Measurements from ENCODE around the gene ANTXR2. TPM values are rescaled to one million over a fixed set of nuclear protein-coding genes. Genes with fewer than 3 reads are reported as not detected.

Gene ANTXR2
- total RNA-seq, 1 donor from 2014 or later: 16.8 TPM

GRCh38 chr4:80062527-80062926, 10.5 kb downstream of the ANTXR2 start:
- peaks cover 6 to 14% of the 10 kb centered on the region in 2 donors for H3K36me3 ChIP-seq
- H3K27me3 ChIP-seq: no peaks in the 10 kb centered on the region
- H3K27ac ChIP-seq: no peak overlapping the region
- no peaks in the 10 kb centered on the region for H3K9me3 ChIP-seq
- intact Hi-C loops (cut with DNase I): no loop called here
- DNase-seq (ENCODE audit: low spot score in 2 of 2): no peak
- H3K4me1 ChIP-seq: no peaks in the 10 kb centered on the region
- TF ChIP-seq, protein P1, sequence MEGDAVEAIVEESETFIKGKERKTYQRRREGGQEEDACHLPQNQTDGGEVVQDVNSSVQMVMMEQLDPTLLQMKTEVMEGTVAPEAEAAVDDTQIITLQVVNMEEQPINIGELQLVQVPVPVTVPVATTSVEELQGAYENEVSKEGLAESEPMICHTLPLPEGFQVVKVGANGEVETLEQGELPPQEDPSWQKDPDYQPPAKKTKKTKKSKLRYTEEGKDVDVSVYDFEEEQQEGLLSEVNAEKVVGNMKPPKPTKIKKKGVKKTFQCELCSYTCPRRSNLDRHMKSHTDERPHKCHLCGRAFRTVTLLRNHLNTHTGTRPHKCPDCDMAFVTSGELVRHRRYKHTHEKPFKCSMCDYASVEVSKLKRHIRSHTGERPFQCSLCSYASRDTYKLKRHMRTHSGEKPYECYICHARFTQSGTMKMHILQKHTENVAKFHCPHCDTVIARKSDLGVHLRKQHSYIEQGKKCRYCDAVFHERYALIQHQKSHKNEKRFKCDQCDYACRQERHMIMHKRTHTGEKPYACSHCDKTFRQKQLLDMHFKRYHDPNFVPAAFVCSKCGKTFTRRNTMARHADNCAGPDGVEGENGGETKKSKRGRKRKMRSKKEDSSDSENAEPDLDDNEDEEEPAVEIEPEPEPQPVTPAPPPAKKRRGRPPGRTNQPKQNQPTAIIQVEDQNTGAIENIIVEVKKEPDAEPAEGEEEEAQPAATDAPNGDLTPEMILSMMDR (IDR thresholded peaks at IDR 0.05): no peak
- no peak overlapping the region for H3K4me3 ChIP-seq

DNA sequence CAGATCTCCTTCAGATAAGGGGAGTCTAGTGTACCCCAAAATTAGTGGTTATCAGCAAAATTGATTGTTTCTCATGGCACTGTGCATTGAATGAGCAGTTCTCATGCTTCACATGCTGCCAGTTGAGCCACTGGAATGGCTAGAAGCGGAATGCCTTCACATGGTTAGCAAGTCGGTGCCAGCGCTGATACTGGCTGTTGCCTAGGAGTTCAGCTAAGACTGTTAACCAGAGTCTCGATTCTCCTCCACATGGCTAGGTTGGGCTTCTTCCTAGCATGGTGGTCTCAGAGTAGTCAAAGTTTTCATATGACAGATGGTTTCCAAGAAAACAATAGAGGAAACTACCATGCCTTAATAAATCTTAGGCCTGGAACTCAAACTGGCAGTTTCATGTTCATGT, 12.2 kb downstream of the ANTXR2 start:
- H3K4me1 ChIP-seq: no peaks in the 10 kb centered on the region

GRCh38 chr4:80058740-80059139, 14.3 kb downstream of the ANTXR2 start:
- TF ChIP-seq, protein P1 (IDR thresholded peaks at IDR 0.05): no peak
- intact Hi-C loops (cut with DNase I): no loop called here
- Histone ChIP-seq H3K4me3 (no peak overlapping the region), H3K27me3 (no peaks in the 10 kb centered on the region), H3K9me3 (no peaks in the 10 kb centered on the region), H3K27ac (no peak overlapping the region), H3K4me1 (no peaks in the 10 kb centered on the region), H3K36me3 (peaks cover 4 to 5% of the 10 kb centered on the region in 2 donors)
- DNase-seq (ENCODE audit: low spot score in 2 of 2): no peak

More for the DNA sequence above, 12.2 kb downstream of the ANTXR2 start:
- intact Hi-C loops (cut with DNase I): no loop called here
- H3K4me3 ChIP-seq: no peak overlapping the region
- no peak for DNase-seq (ENCODE audit: low spot score in 2 of 2)
- no peak overlapping the region for H3K27ac ChIP-seq
- no peaks in the 10 kb centered on the region for H3K27me3 ChIP-seq
- no peaks in the 10 kb centered on the region for H3K9me3 ChIP-seq
- TF ChIP-seq, protein P1 (IDR thresholded peaks at IDR 0.05): no peak
- H3K36me3 ChIP-seq: peaks cover 0 to 8% of the 10 kb centered on the region in 2 donors

DNA sequence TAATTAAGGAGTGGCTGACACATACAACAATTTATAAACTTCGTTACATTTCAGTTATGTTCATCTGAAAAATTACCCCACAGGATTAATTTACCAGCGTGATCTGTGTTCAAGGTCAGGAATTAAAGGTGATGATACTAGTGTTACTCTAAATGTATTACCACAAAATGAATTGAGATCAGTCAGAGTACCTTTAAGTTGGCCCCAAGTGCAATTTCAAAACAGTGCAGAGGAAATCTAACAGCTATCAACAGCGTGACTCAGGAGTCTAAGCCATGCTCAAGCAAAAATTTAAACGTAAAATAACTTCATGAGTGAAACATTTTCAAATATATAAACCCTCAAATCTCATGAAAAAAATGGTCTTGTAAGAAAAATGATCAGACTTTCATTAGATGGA, 18.7 kb downstream of the ANTXR2 start:
- no peak overlapping the region for H3K27ac ChIP-seq
- TF ChIP-seq, protein P1 (IDR thresholded peaks at IDR 0.05): no peak
- intact Hi-C loops (cut with DNase I): no loop called here
- no peak overlapping the region for H3K4me3 ChIP-seq
- no peaks in the 10 kb centered on the region for H3K4me1 ChIP-seq
- no peak for DNase-seq (ENCODE audit: low spot score in 2 of 2)
- H3K27me3 ChIP-seq: no peaks in the 10 kb centered on the region
- no peaks in the 10 kb centered on the region for H3K9me3 ChIP-seq
- H3K36me3 ChIP-seq: peaks cover 6 to 9% of the 10 kb centered on the region in 2 donors

GRCh38 chr4:80053140-80053910, 19.7 kb downstream of the ANTXR2 start:
- DNase-seq (ENCODE audit: low spot score in 2 of 2): no peak
- Histone ChIP-seq H3K27me3 (no peaks in the 10 kb centered on the region), H3K4me3 (no peak overlapping the region), H3K27ac (no peak overlapping the region), H3K4me1 (peaks cover 0 to 3% of the 10 kb centered on the region in 2 donors), H3K36me3 (peaks cover 6 to 9% of the 10 kb centered on the region in 2 donors), H3K9me3 (no peaks in the 10 kb centered on the region)
- intact Hi-C loops (cut with DNase I): no loop called here
- TF ChIP-seq, protein P1 (IDR thresholded peaks at IDR 0.05): no peak

Data from ascending aorta (tissue), 2 donors.